ENCODE results near the gene LIN28A. TPM values are rescaled to one million over a fixed set of nuclear protein-coding genes. Genes with fewer than 3 reads are reported as not detected.

The LIN28A gene
- polyA plus RNA-seq, 1 donor from 2014 or later, result 1.0 TPM

GRCh38 chr1:26452459-26453183 lies 42.0 kb downstream of the LIN28A start:
- no peak overlapping the region for H3K27ac ChIP-seq (ENCODE audit: low read length)
- H3K36me3 ChIP-seq (ENCODE audit: insufficient read depth, low read length), result no peaks in the 10 kb centered on the region
- no peak overlapping the region for H3K4me3 ChIP-seq (ENCODE audit: low read length)
- TF ChIP-seq SMC3 (conservative IDR thresholded peaks at IDR 0.05; ENCODE audit: poor library complexity) (no peak), CTCF (IDR thresholded peaks at IDR 0.05; ENCODE audit: poor library complexity, severe bottlenecking) (no peak), TAF1 (IDR thresholded peaks at IDR 0.05; ENCODE audit: low read depth) (no peak), MXI1 (conservative IDR thresholded peaks at IDR 0.05; ENCODE audit: poor library complexity, severe bottlenecking) (no peak), REST (IDR thresholded peaks at IDR 0.05; ENCODE audit: borderline replicate concordance) (no peak), RAD21 (conservative IDR thresholded peaks at IDR 0.05) (no peak), EP300 (conservative IDR thresholded peaks at IDR 0.05; ENCODE audit: poor library complexity, severe bottlenecking) (no peak), EZH2 (IDR thresholded peaks at IDR 0.05; ENCODE audit: borderline replicate concordance, insufficient read depth, low read length, poor library complexity, severe bottlenecking) (no peak)
- no peaks in the 10 kb centered on the region for H3K79me2 ChIP-seq (replicated peaks; ENCODE audit: insufficient read depth, low read length)
- no peak overlapping the region for H3K9ac ChIP-seq (ENCODE audit: low read length)
- no peaks in the 10 kb centered on the region for H3F3A ChIP-seq (ENCODE audit: insufficient read depth, low read length, poor library complexity, severe bottlenecking)
- H3K9me2 ChIP-seq (ENCODE audit: insufficient read depth, low read length), result no peaks in the 10 kb centered on the region
- H3K9me3 ChIP-seq (ENCODE audit: low read length), result no peaks in the 10 kb centered on the region
- H3K27me3 ChIP-seq (ENCODE audit: insufficient read depth, low read depth, low read length), result no peaks in the 10 kb centered on the region
- H4K20me1 ChIP-seq (ENCODE audit: insufficient read depth), result no peaks in the 10 kb centered on the region
- no peak overlapping the region for H2AFZ ChIP-seq (ENCODE audit: low read depth, low read length)
- H3K4me2 ChIP-seq (ENCODE audit: low read length), result no peak overlapping the region

- H3K27me3 ChIP-seq (ENCODE audit: insufficient read depth, low read depth, low read length), result no peaks in the 10 kb centered on the region
- no peaks in the 10 kb centered on the region for H4K20me1 ChIP-seq (ENCODE audit: insufficient read depth)
- H3F3A ChIP-seq (ENCODE audit: insufficient read depth, low read length, poor library complexity, severe bottlenecking), result no peaks in the 10 kb centered on the region
- no peak overlapping the region for H3K27ac ChIP-seq (ENCODE audit: low read length)
- TF ChIP-seq CTCF (IDR thresholded peaks at IDR 0.05; ENCODE audit: poor library complexity, severe bottlenecking), result no peak
- no peak overlapping the region for H3K4me3 ChIP-seq (ENCODE audit: low read length)
- H3K9me2 ChIP-seq (ENCODE audit: insufficient read depth, low read length), result no peaks in the 10 kb centered on the region
- no peak overlapping the region for H3K9ac ChIP-seq (ENCODE audit: low read length)
- H3K4me2 ChIP-seq (ENCODE audit: low read length), result no peak overlapping the region
- no peaks in the 10 kb centered on the region for H3K79me2 ChIP-seq (replicated peaks; ENCODE audit: insufficient read depth, low read length)
- no peak overlapping the region for H2AFZ ChIP-seq (ENCODE audit: low read depth, low read length)
- no peaks in the 10 kb centered on the region for H3K9me3 ChIP-seq (ENCODE audit: low read length)
- peaks cover 3% of the 10 kb centered on the region for H3K36me3 ChIP-seq (ENCODE audit: insufficient read depth, low read length)
These were observed 48.5 kb downstream of the LIN28A start for GRCh38 chr1:26459148-26459547.
